Measurements from ENCODE around the gene TMOD3. TPM values are rescaled to one million over a fixed set of nuclear protein-coding genes. Genes with fewer than 3 reads are reported as not detected.

The TMOD3 gene
- 10 to 100 TPM in 1 of 4 donors, 1 to 10 TPM in 3; 6.4 to 22.6 (median 7.9) TPM for total RNA-seq
- polyA plus RNA-seq = 10 to 100 TPM in 1 of 3 donors, 1 to 10 TPM in 2; 1.8 to 12.0 (median 4.1) TPM
- long read RNA-seq, donor 1, full-length matches to known transcripts = 4 of 6 reads
- long read RNA-seq, donor 1, partial matches to known transcripts = 0 of 6 reads
- long read RNA-seq, donor 1, other reads (novel, unspliced or antisense) = 2 of 6 reads
- long read RNA-seq, donor 2, full-length matches to known transcripts = 2 of 5 reads
- long read RNA-seq, donor 2, partial matches to known transcripts = 0 of 5 reads
- long read RNA-seq, donor 2, other reads (novel, unspliced or antisense) = 3 of 5 reads

GRCh38 chr15:51829376-51830275 is at the start of gene TMOD3:
TSS of gene TMOD3 (plus strand) at chr15:51829653. CDS start at chr15:51862885, 33,232 bp downstream.
- TF ChIP-seq, protein P1, sequence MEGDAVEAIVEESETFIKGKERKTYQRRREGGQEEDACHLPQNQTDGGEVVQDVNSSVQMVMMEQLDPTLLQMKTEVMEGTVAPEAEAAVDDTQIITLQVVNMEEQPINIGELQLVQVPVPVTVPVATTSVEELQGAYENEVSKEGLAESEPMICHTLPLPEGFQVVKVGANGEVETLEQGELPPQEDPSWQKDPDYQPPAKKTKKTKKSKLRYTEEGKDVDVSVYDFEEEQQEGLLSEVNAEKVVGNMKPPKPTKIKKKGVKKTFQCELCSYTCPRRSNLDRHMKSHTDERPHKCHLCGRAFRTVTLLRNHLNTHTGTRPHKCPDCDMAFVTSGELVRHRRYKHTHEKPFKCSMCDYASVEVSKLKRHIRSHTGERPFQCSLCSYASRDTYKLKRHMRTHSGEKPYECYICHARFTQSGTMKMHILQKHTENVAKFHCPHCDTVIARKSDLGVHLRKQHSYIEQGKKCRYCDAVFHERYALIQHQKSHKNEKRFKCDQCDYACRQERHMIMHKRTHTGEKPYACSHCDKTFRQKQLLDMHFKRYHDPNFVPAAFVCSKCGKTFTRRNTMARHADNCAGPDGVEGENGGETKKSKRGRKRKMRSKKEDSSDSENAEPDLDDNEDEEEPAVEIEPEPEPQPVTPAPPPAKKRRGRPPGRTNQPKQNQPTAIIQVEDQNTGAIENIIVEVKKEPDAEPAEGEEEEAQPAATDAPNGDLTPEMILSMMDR (IDR thresholded peaks at IDR 0.05) = no peak
- intact Hi-C loops (cut with DNase I) = loop anchor here in 1 of 2 donors (10.0 kb wide), 1 partner anchor 55 kb away; no protein-coding TSS in a partner anchor

DNA sequence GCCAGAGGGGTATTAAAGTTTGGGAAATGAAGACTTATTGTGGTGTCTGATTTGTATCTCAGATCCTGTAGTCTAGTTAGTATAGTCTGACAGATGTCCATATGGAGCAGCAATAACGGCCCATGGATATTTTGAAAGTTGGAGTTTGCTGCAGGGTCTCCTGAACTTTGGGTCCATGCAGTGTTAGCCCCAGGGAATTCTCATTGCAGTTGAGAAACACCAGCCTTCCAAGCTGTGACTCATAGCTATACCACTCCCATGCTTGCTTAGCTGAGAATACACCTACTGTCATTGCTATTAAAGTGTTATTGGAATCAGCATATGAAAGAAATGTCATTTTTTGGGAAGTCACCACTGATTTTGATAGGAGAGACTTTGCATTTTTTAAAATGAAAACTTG is 48.8 kb upstream of the TMOD3 start:
- Histone ChIP-seq H3K27ac (no peak overlapping the region), H3K4me3 (no peak overlapping the region), H3K4me1 (no peaks in the 10 kb centered on the region), H3K36me3 (ENCODE audit: insufficient read depth in 1 of 2, low read depth in 1 of 2) (peaks cover 0 to 39% of the 10 kb centered on the region in 2 donors), H3K27me3 (ENCODE audit: insufficient read depth in 3 of 3, low read length in 2 of 3) (no peaks in the 10 kb centered on the region), H3K9me3 (no peaks in the 10 kb centered on the region)
- 82 to 89% (median 88%) methylated on average over 1 of the region's 1 CpG for WGBS, 3 donors
- intact Hi-C loops (cut with DNase I) = no loop called here
- ATAC-seq (no peak), DNase-seq (no peak)
- TF ChIP-seq, protein P1 (IDR thresholded peaks at IDR 0.05) = no peak

More at GRCh38 chr15:51829376-51830275, at the start of gene TMOD3:
- H3K36me3 ChIP-seq (ENCODE audit: insufficient read depth in 1 of 2, low read depth in 1 of 2) = no peaks in the 10 kb centered on the region
- H3K4me3 ChIP-seq = peak within 1 kb of the TSS; percentile 98
- peak within 1 kb of the TSS; percentile 86 for H3K27ac ChIP-seq
- H3K9me3 ChIP-seq = no peaks in the 10 kb centered on the region
- ATAC-seq = peak; percentile 98 to 100 (median 99)
- H3K4me1 ChIP-seq = peaks cover 32% of the 10 kb centered on the region
- 1 to 2% (median 1%) methylated on average over 69 to 89 of the region's 89 CpGs for WGBS, 3 donors
- no peaks in the 10 kb centered on the region for H3K27me3 ChIP-seq (ENCODE audit: insufficient read depth in 3 of 3, low read length in 2 of 3)
- peak; percentile 92 to 95 for DNase-seq

DNA sequence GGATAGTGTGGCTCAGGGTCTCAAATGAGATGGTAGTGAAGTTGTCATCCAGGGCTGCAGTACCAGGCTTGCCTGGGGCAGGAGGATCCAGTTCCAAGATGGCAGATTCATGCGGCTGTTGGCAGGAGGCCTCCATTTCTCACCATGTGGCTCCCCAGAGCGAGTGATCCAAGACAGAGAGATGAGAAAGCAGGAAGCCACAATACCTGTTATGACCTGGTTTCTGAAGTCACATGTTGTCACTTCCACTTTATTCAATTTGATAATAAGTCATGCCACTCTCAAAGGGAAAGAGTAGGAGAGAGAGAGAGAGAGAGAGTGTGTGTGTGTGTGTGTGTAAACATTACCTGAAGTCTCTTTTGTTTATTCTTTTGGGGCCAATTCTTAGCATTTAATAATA is 47.9 kb upstream of the TMOD3 start:
- Histone ChIP-seq H3K27me3 (ENCODE audit: insufficient read depth in 3 of 3, low read length in 2 of 3) (no peaks in the 10 kb centered on the region), H3K27ac (no peak overlapping the region), H3K4me1 (no peaks in the 10 kb centered on the region), H3K36me3 (ENCODE audit: insufficient read depth in 1 of 2, low read depth in 1 of 2) (peaks cover 0 to 39% of the 10 kb centered on the region in 2 donors), H3K4me3 (no peak overlapping the region), H3K9me3 (no peaks in the 10 kb centered on the region)
- TF ChIP-seq, protein P1 (IDR thresholded peaks at IDR 0.05) = no peak
- no peak for ATAC-seq
- intact Hi-C loops (cut with DNase I) = no loop called here
- 45 to 83% (median 56%) methylated on average over 2 of the region's 2 CpGs for WGBS, 3 donors
- no peak for DNase-seq

- Histone ChIP-seq H3K36me3 (ENCODE audit: insufficient read depth in 1 of 2, low read depth in 1 of 2) (peaks cover 0 to 45% of the 10 kb centered on the region in 2 donors), H3K27ac (no peak overlapping the region), H3K27me3 (ENCODE audit: insufficient read depth in 3 of 3, low read length in 2 of 3) (no peaks in the 10 kb centered on the region), H3K9me3 (no peaks in the 10 kb centered on the region), H3K4me1 (no peaks in the 10 kb centered on the region), H3K4me3 (no peak overlapping the region)
- TF ChIP-seq, protein P1 (IDR thresholded peaks at IDR 0.05) = no peak
- DNase-seq (no peak), ATAC-seq (no peak)
- intact Hi-C loops (cut with DNase I) = no loop called here
- WGBS, 3 donors = 79 to 84% (median 82%) methylated on average over 7 of the region's 7 CpGs
Observed at GRCh38 chr15:51782357-51782896, 47.0 kb upstream of the TMOD3 start.
